HFFc6 (cell line): ENCODE results near the gene PRDM16. TPM values are rescaled to one million over a fixed set of nuclear protein-coding genes. Genes with fewer than 3 reads are reported as not detected.

Experiments used
- DNase-seq: peaks from one replicate; pipeline ENCODE4 v3.0.0-alpha.2; 2018
- H3K27ac Mint-ChIP-seq: 2 replicates; pipeline ENCODE4 v1.8.0; 2020; ENCODE audit warnings: mild to moderate bottlenecking, mixed read lengths
- H3K27me3 Mint-ChIP-seq: 2 replicates; pipeline ENCODE4 v1.8.0; 2021; ENCODE audit warnings: mild to moderate bottlenecking, moderate library complexity, mixed read lengths; ENCODE audit not compliant: insufficient read depth
- H3K36me3 Mint-ChIP-seq: 2 replicates; pipeline ENCODE4 v1.8.0; 2021; ENCODE audit warnings: low read depth, mixed read lengths
- H3K4me1 Mint-ChIP-seq: 2 replicates; pipeline ENCODE4 v1.8.0; 2020; ENCODE audit warnings: low read depth, mixed read lengths
- H3K4me3 Mint-ChIP-seq: 2 replicates; pipeline ENCODE4 v1.8.0; 2020; ENCODE audit warnings: mild to moderate bottlenecking, moderate library complexity, mixed read lengths
- H3K9me3 Mint-ChIP-seq: 2 replicates; pipeline ENCODE4 v1.8.0; 2020; ENCODE audit warnings: mild to moderate bottlenecking, mixed read lengths
- total RNA-seq, 6 experiments: library from RNA; stranded (reverse); fragmentation: NEBNext Ultra II Directional; extraction: Animal tissue kit (Norgen Biotek cat#: 25700); gene quantifications; 2 replicates in 1 of 6; 3 replicates in 5 of 6; pipeline ENCODE4 v1.2.3, GENCODE V29; 2021
- TF ChIP-seq, protein P1 (sequence below): fragments of 200-600 bp; sonication (generic); IDR thresholded peaks from 2 replicates; pipeline ENCODE4 v1.5.0; 2021; ENCODE audit warnings: antibody characterized with exemption, mild to moderate bottlenecking

PRDM16 gene
- total RNA-seq, 6 experiments from 2014 or later, result not detected

DNA sequence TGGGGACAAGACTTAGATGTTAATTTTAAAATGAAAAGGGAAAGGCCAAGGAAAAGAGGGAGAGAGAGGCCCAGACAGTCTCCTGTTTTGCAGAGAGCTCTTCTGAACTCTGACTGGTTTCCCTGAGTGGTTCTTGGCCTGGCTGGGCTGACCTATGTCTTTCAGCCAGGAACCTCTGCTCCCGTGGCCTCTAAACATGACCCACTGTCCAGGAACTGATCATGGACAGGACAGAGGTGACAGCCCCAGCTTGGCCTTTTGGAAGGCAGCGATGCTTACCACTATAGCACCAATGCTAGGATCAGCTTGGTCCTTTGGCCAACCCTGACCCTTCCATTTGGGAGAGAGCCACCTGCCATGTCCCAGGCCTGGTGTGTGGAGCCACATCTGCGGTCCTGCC lies 55.2 kb downstream of the PRDM16 start:
- no peak overlapping the region for H3K4me3 Mint-ChIP-seq
- peaks cover 4% of the 10 kb centered on the region; the same call in 1 of the 2 replicates for H3K36me3 Mint-ChIP-seq
- H3K9me3 Mint-ChIP-seq, result peaks cover 21% of the 10 kb centered on the region
- TF ChIP-seq, protein P1, sequence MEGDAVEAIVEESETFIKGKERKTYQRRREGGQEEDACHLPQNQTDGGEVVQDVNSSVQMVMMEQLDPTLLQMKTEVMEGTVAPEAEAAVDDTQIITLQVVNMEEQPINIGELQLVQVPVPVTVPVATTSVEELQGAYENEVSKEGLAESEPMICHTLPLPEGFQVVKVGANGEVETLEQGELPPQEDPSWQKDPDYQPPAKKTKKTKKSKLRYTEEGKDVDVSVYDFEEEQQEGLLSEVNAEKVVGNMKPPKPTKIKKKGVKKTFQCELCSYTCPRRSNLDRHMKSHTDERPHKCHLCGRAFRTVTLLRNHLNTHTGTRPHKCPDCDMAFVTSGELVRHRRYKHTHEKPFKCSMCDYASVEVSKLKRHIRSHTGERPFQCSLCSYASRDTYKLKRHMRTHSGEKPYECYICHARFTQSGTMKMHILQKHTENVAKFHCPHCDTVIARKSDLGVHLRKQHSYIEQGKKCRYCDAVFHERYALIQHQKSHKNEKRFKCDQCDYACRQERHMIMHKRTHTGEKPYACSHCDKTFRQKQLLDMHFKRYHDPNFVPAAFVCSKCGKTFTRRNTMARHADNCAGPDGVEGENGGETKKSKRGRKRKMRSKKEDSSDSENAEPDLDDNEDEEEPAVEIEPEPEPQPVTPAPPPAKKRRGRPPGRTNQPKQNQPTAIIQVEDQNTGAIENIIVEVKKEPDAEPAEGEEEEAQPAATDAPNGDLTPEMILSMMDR, result no peak
- no peak for DNase-seq
- H3K4me1 Mint-ChIP-seq, result no peaks in the 10 kb centered on the region
- peaks cover 12% of the 10 kb centered on the region for H3K27me3 Mint-ChIP-seq
- H3K27ac Mint-ChIP-seq, result no peak overlapping the region

DNA sequence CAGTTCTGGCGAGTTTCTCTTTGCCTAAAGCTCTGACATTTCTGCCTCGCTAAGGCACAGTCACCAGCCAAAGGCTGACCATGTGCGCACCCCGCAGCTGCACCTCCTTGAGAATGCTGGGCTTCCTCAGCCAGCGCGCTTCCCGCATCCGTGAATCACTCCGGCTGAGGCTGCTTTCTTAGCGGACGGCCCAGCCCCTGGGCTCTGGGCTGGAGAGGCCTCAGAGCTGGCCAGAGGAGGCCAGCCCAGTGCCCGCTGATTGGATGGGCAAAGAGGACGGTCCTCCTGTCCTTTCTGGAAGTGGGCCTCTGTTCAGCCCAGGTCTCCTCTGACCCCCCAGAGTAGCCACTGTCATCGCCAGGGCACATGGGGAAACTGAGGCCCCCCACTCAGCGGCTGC lies 56.1 kb downstream of the PRDM16 start:
- Mint-ChIP-seq H3K4me3 (no peak overlapping the region), H3K27ac (no peak overlapping the region), H3K27me3 (peaks cover 11% of the 10 kb centered on the region), H3K36me3 (peaks cover 6% of the 10 kb centered on the region; the same call in 1 of the 2 replicates), H3K4me1 (no peaks in the 10 kb centered on the region), H3K9me3 (peaks cover 22% of the 10 kb centered on the region)
- TF ChIP-seq, protein P1, result no peak
- DNase-seq, result no peak

DNA sequence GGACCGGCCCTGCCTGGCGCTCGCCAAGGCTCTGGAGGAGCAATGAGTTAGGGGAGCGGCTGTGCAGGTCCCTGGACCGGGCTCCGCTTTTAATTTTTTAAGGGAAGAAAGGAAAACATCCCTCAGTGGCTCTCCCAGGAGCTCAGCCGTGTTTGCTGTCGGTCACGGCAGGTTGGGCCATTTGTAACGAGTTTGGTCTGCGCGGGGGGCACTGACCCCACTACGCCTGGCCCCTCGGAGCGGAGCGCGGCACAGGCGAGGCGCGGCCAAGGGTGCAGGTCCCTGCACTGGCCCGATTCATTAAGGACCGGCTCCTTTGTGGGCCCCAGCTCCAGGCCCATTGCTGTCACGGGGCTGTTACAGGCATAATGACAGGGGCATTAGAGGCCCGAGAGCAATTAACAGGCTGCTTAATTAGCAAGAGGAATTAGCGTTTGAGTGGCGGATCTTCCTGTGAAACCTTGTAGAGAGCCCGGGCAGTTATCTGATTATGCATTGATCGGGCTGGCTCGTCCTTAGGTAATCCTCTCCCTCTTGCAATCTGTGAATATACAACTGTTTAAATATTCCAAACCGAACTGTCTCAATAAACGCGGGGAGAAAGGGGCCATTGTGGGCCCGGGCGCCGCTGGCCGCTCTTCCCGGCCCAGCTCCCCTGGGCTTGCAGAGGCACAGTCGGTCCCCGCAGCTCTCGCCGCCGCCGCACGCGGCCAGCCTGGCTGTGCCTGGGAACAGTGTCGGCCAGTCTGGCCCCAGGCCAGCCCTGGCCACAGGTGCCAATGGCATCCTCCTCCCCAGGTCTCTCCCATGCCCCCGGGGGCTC lies 56.8 kb downstream of the PRDM16 start:
- TF ChIP-seq, protein P1, result no peak
- no peaks in the 10 kb centered on the region for H3K4me1 Mint-ChIP-seq
- peaks cover 11% of the 10 kb centered on the region for H3K27me3 Mint-ChIP-seq
- H3K9me3 Mint-ChIP-seq, result peaks cover 25% of the 10 kb centered on the region
- H3K27ac Mint-ChIP-seq, result no peak overlapping the region
- H3K4me3 Mint-ChIP-seq, result no peak overlapping the region
- DNase-seq, result no peak
- peaks cover 6% of the 10 kb centered on the region; the same call in 1 of the 2 replicates for H3K36me3 Mint-ChIP-seq

DNA sequence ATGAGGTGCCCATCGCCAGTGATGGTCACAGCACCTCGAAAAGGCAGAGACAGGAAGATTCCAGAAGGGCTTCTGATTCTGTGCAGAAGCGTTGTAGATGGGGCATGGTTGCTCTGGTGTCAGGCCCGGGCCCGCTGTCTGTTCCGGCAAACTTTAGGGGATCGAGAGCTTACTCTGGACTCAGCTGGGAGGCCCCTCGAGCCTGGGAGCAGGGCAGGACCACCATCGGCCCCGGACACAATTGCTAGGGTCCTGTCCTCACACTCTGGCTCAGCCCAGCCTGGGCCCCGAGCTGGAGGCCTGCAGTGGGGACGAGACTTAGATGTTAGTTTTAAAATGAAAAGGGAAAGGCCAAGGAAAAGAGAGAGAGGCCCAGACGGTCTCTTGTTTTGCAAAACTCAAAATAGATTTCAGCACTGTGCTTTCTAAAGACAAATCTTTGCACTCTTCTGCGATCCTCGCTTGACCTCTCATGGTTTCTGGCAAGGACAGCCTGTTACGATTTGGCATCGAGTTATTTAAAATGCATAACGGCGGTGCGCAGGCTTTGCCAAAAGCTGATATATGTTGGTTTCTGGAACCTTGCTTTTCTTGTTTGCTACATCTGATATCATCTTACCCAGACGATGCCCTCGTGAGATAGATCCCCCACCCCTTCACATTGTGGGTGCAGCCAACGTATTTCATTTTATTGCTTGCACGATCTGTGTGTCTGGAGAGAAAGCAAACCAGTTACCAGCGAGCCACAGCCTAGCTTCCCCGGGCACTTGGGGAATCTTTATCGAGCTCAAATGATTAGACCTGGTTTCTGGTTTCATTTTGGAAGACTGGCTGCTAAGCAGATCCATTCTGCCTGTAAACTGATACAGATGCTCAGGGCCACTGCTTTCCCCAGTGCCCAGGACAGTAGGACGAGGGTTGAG lies 58.0 kb downstream of the PRDM16 start:
- Mint-ChIP-seq H3K4me1 (no peaks in the 10 kb centered on the region), H3K27ac (no peak overlapping the region), H3K36me3 (peaks cover 6% of the 10 kb centered on the region; the same call in 1 of the 2 replicates), H3K4me3 (no peak overlapping the region), H3K9me3 (peaks cover 26% of the 10 kb centered on the region), H3K27me3 (peaks cover 8% of the 10 kb centered on the region)
- TF ChIP-seq, protein P1, result no peak
- DNase-seq, result no peak

DNA sequence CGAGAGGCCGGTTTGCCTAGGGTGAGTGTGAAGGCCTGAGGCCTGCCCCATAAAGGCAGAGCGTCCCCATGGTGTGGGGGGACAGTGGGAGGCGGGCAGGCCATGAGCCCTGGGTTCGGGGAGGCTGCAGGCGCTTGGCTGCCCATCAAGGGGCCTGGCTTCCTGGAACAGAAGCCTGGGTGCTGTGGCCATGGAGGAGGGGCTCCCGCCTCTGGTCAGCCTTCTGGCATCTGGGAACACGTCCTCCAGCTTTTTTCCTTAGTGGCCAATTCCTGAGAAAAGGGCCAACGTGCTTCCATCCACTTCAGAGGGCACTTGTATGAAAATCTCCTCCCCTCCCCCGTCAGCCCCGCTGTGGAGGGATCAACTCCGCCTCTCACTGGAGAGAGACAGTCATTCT lies 58.7 kb downstream of the PRDM16 start:
- H3K9me3 Mint-ChIP-seq, result peaks cover 26% of the 10 kb centered on the region
- peaks cover 7% of the 10 kb centered on the region for H3K27me3 Mint-ChIP-seq
- no peaks in the 10 kb centered on the region for H3K4me1 Mint-ChIP-seq
- no peak overlapping the region for H3K4me3 Mint-ChIP-seq
- TF ChIP-seq, protein P1, result no peak
- no peak for DNase-seq
- H3K36me3 Mint-ChIP-seq, result peaks cover 6% of the 10 kb centered on the region; the same call in 1 of the 2 replicates
- H3K27ac Mint-ChIP-seq, result no peak overlapping the region
